Stimulated activated CD8-positive, alpha-beta memory T cell treated with anti-CD3 and anti-CD28 coated beads, Interleukin-7, amount 100 ng/mL, for 24 hours (primary cell): ENCODE measurements around the gene BPIFB2.
A peak's percentile ranks its signal among the peaks of the same experiment; 100 is the strongest.
"Not testable (repeated sequence)": the region's sequence is repeated elsewhere in the genome, so short reads cannot be mapped to it uniquely, and the experiment has no call there.

Source experiments
- DNase-seq: peaks from one replicate; pipeline ENCODE4 v3.0.0-alpha.2; 2020; ENCODE audit warnings: low read depth

BPIFB2 gene

GRCh38 chr20:32970973-32971300 is 36.6 kb upstream of the BPIFB2 start:
- no peak for DNase-seq

- no peak for DNase-seq
Measured at GRCh38 chr20:32971703-32972161, 35.8 kb upstream of the BPIFB2 start.

GRCh38 chr20:32972181-32973076 is 35.1 kb upstream of the BPIFB2 start:
- DNase-seq: peak; percentile 61

- DNase-seq: no peak
Measured at GRCh38 chr20:32973077-32973717, 34.3 kb upstream of the BPIFB2 start.

- DNase-seq: not testable (repeated sequence)
Measured at GRCh38 chr20:32974204-32975064, 33.1 kb upstream of the BPIFB2 start.

GRCh38 chr20:32975121-32975520 is 32.4 kb upstream of the BPIFB2 start:
- DNase-seq: not testable (repeated sequence)

GRCh38 chr20:32975698-32976674 is 31.5 kb upstream of the BPIFB2 start:
- no peak for DNase-seq

GRCh38 chr20:32976746-32977145 is 30.8 kb upstream of the BPIFB2 start:
- DNase-seq: no peak

GRCh38 chr20:32977281-32978008 is 30.1 kb upstream of the BPIFB2 start:
- no peak for DNase-seq

GRCh38 chr20:32978009-32978335 is 29.5 kb upstream of the BPIFB2 start:
- DNase-seq: no peak

GRCh38 chr20:32979201-32979998 is 28.1 kb upstream of the BPIFB2 start:
- DNase-seq: no peak

- DNase-seq: no peak
Measured at GRCh38 chr20:32980131-32980941, 27.2 kb upstream of the BPIFB2 start.

GRCh38 chr20:32980990-32981389 is 26.5 kb upstream of the BPIFB2 start:
- DNase-seq: no peak

GRCh38 chr20:32982617-32983458 is 24.7 kb upstream of the BPIFB2 start:
- no peak for DNase-seq

GRCh38 chr20:32983459-32984112 is 23.9 kb upstream of the BPIFB2 start:
- DNase-seq: no peak

GRCh38 chr20:32984196-32984595 is 23.3 kb upstream of the BPIFB2 start:
- DNase-seq: no peak

- DNase-seq: no peak
Measured at GRCh38 chr20:32984631-32985354, 22.7 kb upstream of the BPIFB2 start.
